GM19351 (cell line): ENCODE measurements around the gene AP1B1.
"Not testable (repeated sequence)": the region's sequence is repeated elsewhere in the genome, so short reads cannot be mapped to it uniquely, and the experiment has no call there.

ENCODE experiments used
- ATAC-seq: cut with Tn5 transposase; IDR thresholded peaks from one replicate; pipeline ENCODE4 v1.9.1; 2021; ENCODE audit warnings: mild to moderate bottlenecking, moderate library complexity; ENCODE audit not compliant: unreplicated experiment

AP1B1 gene

GRCh38 chr22:29351891-29352290 is 36.5 kb downstream of the AP1B1 start:
- no peak for ATAC-seq

GRCh38 chr22:29351042-29351441 is 37.3 kb downstream of the AP1B1 start:
- no peak for ATAC-seq

GRCh38 chr22:29348956-29349355 is 39.4 kb downstream of the AP1B1 start:
- ATAC-seq: no peak

- ATAC-seq: no peak
Measured at GRCh38 chr22:29348041-29348440, 40.3 kb downstream of the AP1B1 start.

- ATAC-seq: no peak
Measured at GRCh38 chr22:29346659-29347058, 41.7 kb downstream of the AP1B1 start.

GRCh38 chr22:29345932-29346331 is 42.4 kb downstream of the AP1B1 start:
- ATAC-seq: no peak

- ATAC-seq: not testable (repeated sequence)
Measured at GRCh38 chr22:29344889-29345288, 43.5 kb downstream of the AP1B1 start.

GRCh38 chr22:29344137-29344536 is 44.2 kb downstream of the AP1B1 start:
- no peak for ATAC-seq

- no peak for ATAC-seq
Measured at GRCh38 chr22:29343313-29343805, 45.0 kb downstream of the AP1B1 start.

- no peak for ATAC-seq
Measured at GRCh38 chr22:29342577-29343312, 45.6 kb downstream of the AP1B1 start.

GRCh38 chr22:29342177-29342576 is 46.2 kb downstream of the AP1B1 start:
- ATAC-seq: no peak

GRCh38 chr22:29341849-29342127 is 46.6 kb downstream of the AP1B1 start:
- no peak for ATAC-seq

- no peak for ATAC-seq
Measured at GRCh38 chr22:29341056-29341848, 47.1 kb downstream of the AP1B1 start.

GRCh38 chr22:29340566-29340965 is 47.8 kb downstream of the AP1B1 start:
- no peak for ATAC-seq

- ATAC-seq: no peak
Measured at GRCh38 chr22:29339381-29340235, 48.8 kb downstream of the AP1B1 start.

GRCh38 chr22:29338398-29338797 is 50.0 kb downstream of the AP1B1 start:
- no peak for ATAC-seq

GRCh38 chr22:29337631-29338284 is 50.6 kb downstream of the AP1B1 start:
- ATAC-seq: no peak

GRCh38 chr22:29336751-29337490 is 51.4 kb downstream of the AP1B1 start:
- no peak for ATAC-seq

GRCh38 chr22:29335656-29336055 is 52.7 kb downstream of the AP1B1 start:
- no peak for ATAC-seq

- no peak for ATAC-seq
Measured at GRCh38 chr22:29334696-29335344, 53.5 kb downstream of the AP1B1 start.
